HG03378 (cell line): Measurements from ENCODE around the gene MSL2.
A peak's percentile ranks its signal among the peaks of the same experiment; 100 is the strongest.
"Not testable (repeated sequence)": the region's sequence is repeated elsewhere in the genome, so short reads cannot be mapped to it uniquely, and the experiment has no call there.

Experiments
- ATAC-seq: cut with Tn5 transposase; IDR thresholded peaks from one replicate; pipeline ENCODE4 v1.9.1; 2021; ENCODE audit warnings: mild to moderate bottlenecking, moderate library complexity; ENCODE audit not compliant: unreplicated experiment

MSL2 gene

DNA sequence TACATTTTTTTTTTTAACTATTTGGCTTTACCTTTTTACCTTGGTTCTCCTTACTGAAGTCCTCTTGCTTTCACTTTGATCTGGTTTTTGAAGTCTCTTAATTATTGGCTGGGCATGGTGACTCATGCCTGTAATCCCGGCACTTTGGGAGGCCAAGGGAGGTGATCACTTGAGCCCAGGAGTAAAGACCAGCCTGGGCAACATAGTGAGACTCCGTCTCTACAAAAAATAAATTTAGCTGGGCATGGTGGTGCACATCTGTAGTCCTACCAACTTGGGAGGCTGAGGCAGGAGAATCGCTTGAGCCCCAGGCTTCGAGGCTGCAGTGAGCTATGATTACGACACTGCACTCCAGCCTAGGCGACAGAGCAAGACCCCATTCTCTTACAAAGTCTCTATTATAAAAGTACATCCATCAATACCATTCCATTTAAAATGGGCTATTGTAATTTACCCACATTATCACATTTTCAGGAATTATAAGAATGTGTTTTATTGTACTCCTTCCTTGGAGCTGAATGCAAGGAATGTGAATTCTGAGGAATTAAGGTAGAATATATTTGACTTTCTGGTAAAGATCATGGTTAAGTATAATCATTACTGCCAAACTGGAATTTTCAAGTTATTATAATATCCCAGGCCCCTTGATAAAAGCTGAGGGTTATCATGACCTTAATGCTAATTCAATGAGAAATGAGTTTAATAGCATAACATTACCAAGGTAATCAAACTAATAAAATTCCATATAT is 49.0 kb downstream of the MSL2 start:
- no peak for ATAC-seq

DNA sequence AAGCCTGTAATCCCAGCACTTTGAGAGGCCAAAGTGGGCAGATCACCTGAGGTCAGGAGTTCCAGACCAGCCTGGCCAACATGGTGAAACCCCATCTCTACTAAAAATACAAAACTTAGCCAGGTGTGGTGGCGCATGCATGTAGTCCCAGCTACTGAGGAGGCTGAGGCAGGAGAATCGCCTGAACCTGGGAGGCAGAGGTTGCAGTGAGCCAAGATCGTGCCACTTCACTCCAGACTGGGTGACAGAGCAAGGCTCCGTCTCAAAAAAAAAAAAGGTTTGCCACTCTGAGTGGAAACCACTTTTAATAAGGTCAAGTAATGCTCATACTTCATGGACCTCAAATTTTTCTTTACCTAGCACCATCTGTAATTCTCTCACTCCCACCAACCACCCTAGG is 51.7 kb downstream of the MSL2 start:
- not testable (repeated sequence) for ATAC-seq

DNA sequence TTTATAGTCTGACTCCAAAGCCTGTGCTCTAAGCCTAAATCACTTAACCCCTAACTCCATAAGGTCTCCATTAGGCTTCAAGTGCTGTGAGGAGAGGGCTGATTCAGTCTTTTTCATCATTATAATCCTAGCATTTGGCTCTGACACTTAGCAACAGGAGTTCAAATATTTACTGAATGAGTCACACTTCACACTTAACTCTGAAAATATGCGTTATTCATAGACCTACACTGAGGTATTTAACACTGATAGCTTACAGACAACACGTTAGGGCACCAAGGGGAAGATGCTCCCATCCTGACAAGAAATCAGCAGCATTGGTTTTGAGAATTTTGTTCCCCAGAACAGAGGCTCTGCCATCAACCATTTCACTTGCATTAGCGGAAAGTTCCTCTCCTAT is 53.5 kb downstream of the MSL2 start:
- no peak for ATAC-seq

GRCh38 chr3:136141891-136142290 is 54.2 kb downstream of the MSL2 start:
- ATAC-seq = no peak

- no peak for ATAC-seq
Observed at GRCh38 chr3:136141291-136141785, 54.8 kb downstream of the MSL2 start.

- no peak for ATAC-seq
Observed at GRCh38 chr3:136136454-136136853, 59.7 kb downstream of the MSL2 start.

- ATAC-seq = no peak
Observed at GRCh38 chr3:136135039-136135802, 60.9 kb downstream of the MSL2 start.

- ATAC-seq = no peak
Observed at GRCh38 chr3:136134091-136134490, 62.0 kb downstream of the MSL2 start.

GRCh38 chr3:136131647-136132046 is 64.5 kb downstream of the MSL2 start:
- ATAC-seq = not testable (repeated sequence)

DNA sequence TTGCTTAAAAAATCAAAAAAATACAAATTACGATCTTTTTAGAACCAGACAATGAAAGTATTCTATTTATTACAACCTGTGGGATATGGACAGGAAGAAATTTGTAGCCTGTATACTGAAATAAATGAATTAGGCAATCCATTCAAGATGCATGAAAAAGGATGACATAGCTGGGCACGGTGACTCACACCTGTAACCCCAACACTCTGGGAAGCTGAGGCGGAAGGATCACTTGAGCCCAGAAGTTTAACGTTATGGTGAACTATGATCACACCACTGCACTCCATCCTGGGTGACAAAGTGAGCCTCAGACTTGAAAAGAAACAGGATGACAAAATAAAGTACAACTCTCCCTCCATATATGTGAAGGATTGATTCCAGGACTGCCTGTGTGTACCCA is 74.1 kb downstream of the MSL2 start:
- no peak for ATAC-seq

DNA sequence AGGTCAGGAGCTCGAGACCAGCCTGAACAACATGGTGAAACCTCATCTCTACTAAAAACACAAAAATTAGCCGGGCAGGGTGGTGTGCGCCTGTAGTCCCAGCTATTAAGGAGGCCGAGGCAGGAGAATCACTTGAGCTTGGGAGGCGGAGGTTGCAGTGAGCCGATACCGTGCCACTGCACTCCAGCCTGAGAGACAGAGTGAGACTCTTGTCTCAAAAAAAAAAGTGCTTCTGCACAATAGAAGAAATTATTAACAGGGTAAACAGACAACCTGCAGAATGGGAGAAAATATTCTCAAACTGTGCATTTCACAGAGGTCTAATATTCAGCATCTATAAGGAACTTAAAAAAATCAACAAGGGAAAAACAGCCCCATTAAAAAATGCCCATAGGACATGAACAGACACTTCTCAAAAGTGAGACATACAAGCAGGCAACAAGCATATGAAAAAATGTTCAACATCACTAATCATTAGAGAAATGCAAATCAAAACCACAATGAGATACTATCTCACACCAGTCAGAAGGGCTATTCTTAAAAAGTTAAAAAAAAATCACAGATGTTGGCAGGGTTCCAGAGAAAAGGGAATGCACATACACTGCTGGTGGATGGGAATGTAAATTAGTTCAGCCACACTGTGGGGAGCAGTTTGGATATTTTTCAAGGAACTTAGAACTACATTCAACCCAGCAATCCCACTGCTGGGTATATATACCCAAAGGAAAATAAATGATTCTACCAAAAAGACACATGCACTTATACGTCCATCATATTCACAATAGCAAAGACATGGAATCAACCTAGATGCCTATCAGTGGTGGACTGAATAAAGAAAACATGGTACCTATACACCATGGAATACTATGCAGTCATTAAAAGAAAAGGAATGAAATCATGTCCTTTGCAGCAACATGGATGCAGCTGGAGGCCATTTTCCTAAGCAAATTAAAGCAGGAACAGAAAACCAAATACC is 75.5 kb downstream of the MSL2 start:
- peak; percentile 97 for ATAC-seq

DNA sequence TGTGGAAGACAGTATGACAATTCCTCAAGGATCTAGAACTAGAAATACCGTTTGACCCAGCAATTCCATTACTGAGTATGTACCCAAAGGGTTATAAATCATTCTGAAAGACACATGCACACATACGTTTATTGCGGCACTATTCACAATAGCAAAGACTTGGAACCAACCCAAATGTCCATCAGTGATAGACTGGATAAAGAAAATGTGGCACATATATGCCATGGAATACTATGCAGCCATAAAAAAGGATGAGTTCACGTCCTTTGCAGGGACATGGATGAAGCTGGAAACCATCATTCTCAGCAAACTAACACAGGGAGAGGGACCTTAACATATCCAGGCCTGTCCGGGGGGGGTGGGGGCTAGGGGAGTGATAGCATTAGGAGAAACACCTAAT is 76.4 kb downstream of the MSL2 start:
- ATAC-seq = not testable (repeated sequence)

DNA sequence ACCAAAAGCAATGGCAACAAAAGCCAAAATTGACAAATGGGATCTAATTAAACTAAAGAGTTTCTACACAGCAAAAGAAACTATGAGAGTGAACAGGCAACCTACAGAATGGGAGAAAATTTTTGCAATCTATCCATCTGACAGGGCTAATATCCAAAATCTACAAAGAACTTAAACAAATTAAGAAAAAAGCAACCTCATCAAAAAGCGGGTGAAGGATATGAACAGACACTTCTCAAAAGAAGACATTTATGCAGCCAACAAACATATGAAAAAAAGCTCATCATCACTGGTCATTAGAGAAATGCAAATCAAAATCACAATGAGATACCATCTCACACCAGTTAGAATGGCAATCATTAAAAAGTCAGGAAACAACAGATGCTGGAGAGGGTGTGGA is 76.8 kb downstream of the MSL2 start:
- not testable (repeated sequence) for ATAC-seq

DNA sequence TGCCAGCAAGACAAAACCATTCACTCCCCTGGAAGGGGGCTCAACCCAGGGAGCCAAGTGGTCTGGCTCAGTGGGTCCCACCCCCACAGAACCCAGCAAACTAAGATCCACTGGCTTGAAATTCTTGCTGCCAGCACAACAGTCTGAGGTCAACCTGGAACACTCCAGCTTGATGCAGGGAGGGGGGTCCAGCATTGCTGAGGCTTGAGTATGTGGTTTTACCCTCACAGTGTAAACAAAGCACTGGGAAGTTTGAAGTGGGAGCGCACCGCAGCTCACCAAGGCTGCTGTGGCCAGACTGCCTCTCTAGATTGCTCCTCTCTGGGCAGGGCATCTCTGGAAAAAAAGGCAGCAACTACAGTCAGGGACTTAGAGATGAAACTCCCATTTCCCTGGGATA is 81.7 kb downstream of the MSL2 start:
- no peak for ATAC-seq

DNA sequence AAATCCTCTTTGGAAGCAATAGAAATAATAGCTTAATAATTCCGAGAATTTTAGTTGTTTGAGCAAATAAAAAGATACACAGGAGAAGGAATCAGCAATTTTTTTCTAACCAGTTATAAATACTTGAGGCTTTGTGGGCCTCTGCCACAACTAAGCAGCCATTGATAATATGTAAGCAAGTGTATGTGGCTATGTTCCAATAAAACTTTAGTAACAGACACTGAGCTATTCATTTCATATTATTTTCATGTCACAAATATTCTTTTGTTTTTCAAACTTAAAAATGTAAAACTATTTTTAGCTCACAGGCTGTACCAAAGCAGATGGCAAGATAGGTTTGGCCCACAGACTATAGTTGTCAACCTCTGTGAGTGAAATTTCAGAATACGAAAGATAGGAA is 85.7 kb downstream of the MSL2 start:
- no peak for ATAC-seq

- peak; percentile 98 for ATAC-seq
Observed at GRCh38 chr3:136109499-136109898, 86.6 kb downstream of the MSL2 start.

DNA sequence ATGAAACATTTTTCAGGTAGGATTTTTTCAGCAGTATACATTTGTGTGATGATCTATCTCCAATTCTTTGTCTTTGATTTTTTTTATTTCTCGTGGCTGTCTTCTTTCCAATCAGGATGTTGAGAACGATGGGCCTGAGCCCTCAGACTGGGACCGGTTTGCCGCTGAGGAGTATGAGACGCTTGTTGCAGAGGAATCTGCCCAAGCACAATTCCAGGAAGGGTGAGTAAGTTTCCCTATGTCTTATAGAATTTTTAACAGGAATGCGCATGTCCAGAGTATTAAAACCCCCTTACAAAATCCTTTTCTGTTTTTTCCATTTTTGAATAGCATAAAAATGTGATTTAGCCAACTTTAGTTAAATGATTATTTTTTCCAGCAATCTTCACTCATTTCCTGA is 90.0 kb downstream of the MSL2 start:
- no peak for ATAC-seq

DNA sequence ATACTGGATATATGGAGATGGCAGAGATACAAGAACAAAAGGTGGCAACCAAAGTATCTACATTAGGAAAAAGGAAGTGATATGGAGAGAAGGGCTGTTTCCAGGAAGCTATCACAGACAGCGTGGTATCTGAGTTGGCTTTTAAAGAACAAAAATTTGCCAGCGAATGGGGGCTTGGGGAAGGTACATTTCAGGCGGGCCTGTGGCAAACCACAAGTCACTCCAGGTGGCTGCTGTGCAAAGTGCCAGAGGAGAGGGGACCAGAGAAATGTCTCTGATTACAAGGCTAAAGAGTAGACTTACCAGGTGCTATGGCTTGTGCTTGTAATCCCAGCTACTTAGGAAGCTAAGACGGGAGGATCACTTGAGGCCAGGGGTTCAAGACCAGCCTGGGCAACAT is 91.1 kb downstream of the MSL2 start:
- no peak for ATAC-seq
